Measurements from ENCODE around the gene VPS9D1. TPM values are rescaled to one million over a fixed set of nuclear protein-coding genes. Genes with fewer than 3 reads are reported as not detected.
A peak's percentile ranks its signal among the peaks of the same experiment; 100 is the strongest.

Gene VPS9D1
- total and polyA plus RNA-seq, 2 of the 4 experiments (the other 2 are of a cell fraction), result 1.8 to 20.3 TPM

DNA sequence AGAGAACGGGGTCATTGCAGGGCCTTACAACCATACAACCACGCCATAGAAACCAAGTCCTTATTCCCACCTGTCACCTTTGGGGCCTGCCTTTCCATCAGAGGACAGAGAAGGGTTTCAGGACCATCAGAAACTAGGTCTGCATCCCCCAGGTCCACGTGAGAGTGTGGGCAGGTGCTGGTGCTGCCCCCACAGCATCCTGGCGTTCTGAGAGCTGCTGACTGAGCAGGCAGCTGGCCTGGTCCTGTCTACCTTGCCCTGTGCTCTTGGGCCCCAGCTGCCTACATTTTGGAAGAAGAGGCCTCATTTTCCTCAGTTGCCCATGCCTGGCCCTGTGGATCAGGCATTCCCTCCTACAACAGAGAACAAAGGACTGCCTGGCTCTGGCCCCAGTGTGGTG is 22.2 kb upstream of the VPS9D1 start:
- dilution Hi-C loops (cut with HindIII; ENCODE audit: low sequenced_read_pairs, unreplicated experiment), result no loop called here
- ATAC-seq (ENCODE audit: low read depth), result no peak
- Histone ChIP-seq H2BK5ac (ENCODE audit: low read depth, low read length, poor library complexity, severe bottlenecking) (no peak overlapping the region), H3K36me3 (ENCODE audit: control insufficient read depth, insufficient read depth, low read length) (peaks cover 48% of the 10 kb centered on the region), H3K4me1 (ENCODE audit: control insufficient read depth, insufficient read depth, low read length) (no peaks in the 10 kb centered on the region), H2AK5ac (ENCODE audit: low read depth, low read length) (no peak overlapping the region), H3K27me3 (ENCODE audit: control insufficient read depth, insufficient read depth, low read length) (no peaks in the 10 kb centered on the region), H3K23ac (ENCODE audit: low read depth, low read length) (no peak overlapping the region), H2BK20ac (ENCODE audit: low read depth, low read length) (no peak overlapping the region), H2AFZ (replicated peaks; ENCODE audit: low read length, poor library complexity) (no peak overlapping the region), H2AK9ac (replicated peaks; ENCODE audit: low read depth, low read length, poor library complexity) (peak overlapping the region; percentile 58), H3K9me3 (ENCODE audit: control insufficient read depth, insufficient read depth, low read length) (no peaks in the 10 kb centered on the region), H3K56ac (ENCODE audit: extremely low read depth, insufficient read depth, low read length) (no peak overlapping the region), H3K79me1 (ENCODE audit: low read depth in 1 of 2, low read length in 2 of 2) (no peaks in the 10 kb centered on the region; a peak in 1 of 4 replicates), H4K8ac (ENCODE audit: low read depth in 2 of 2, low read length in 2 of 2) (no peak overlapping the region), H3K4me3 (ENCODE audit: insufficient read depth, low read depth, low read length) (no peak overlapping the region), H3K27ac (ENCODE audit: insufficient read depth, low read length) (no peak overlapping the region), H3K9me1 (ENCODE audit: insufficient read depth, low read length) (no peaks in the 10 kb centered on the region), H3K14ac (replicated peaks; ENCODE audit: low read depth, low read length) (no peak overlapping the region), H3K4me2 (ENCODE audit: low read depth, low read length) (no peak overlapping the region), H2BK120ac (ENCODE audit: low read depth, low read length) (no peak overlapping the region), H3K9ac (ENCODE audit: low read depth, low read length) (no peak overlapping the region), H4K5ac (ENCODE audit: low read depth, low read length) (no peak overlapping the region; the same call in 1 of the 2 replicates), H3K18ac (ENCODE audit: low read depth, low read length) (no peak overlapping the region), H2BK15ac (ENCODE audit: low read depth, low read length) (no peak overlapping the region), H4K20me1 (ENCODE audit: insufficient read depth, low read length) (0 out of 2 replicates have a peak, but pooled peaks cover 4% of the 10 kb centered on the region), H3K4ac (ENCODE audit: low read depth, low read length) (no peak overlapping the region), H4K91ac (ENCODE audit: insufficient read depth, low read depth, low read length) (no peak overlapping the region)
- no peak for TF ChIP-seq USF2 (IDR thresholded peaks at IDR 0.05; ENCODE audit: low read depth, low read length)
- no peak for TF ChIP-seq ELK1 (IDR thresholded peaks at IDR 0.05; ENCODE audit: borderline replicate concordance, low read depth, low read length)
- no peak for TF ChIP-seq SMC3 (IDR thresholded peaks at IDR 0.05; ENCODE audit: low read depth, low read length)
- TF ChIP-seq RCOR1 (IDR thresholded peaks at IDR 0.05; ENCODE audit: insufficient replicate concordance, low read length), result no peak
- TF ChIP-seq FOS (IDR thresholded peaks at IDR 0.05; ENCODE audit: low read depth, low read length), result no peak
- TF ChIP-seq CHD1 (IDR thresholded peaks at IDR 0.05; ENCODE audit: low read depth, low read length), result no peak
- TF ChIP-seq NFE2L2 (IDR thresholded peaks at IDR 0.05; ENCODE audit: low read depth, low read length), result no peak
- TF ChIP-seq CTCF (conservative IDR thresholded peaks at IDR 0.05; ENCODE audit: low read depth, low read length), result no peak
- TF ChIP-seq CEBPB (IDR thresholded peaks at IDR 0.05; ENCODE audit: low read depth, low read length), result no peak
- no peak for TF ChIP-seq RFX5 (IDR thresholded peaks at IDR 0.05; ENCODE audit: low read depth, low read length)
- no peak for TF ChIP-seq MAFK (IDR thresholded peaks at IDR 0.05; ENCODE audit: low read depth, low read length)
- no peak for TF ChIP-seq MXI1 (IDR thresholded peaks at IDR 0.05; ENCODE audit: borderline replicate concordance, low read depth, low read length)
- TF ChIP-seq MAZ (IDR thresholded peaks at IDR 0.05; ENCODE audit: borderline replicate concordance, low read depth, low read length), result no peak
- no peak for TF ChIP-seq POLR2A (IDR thresholded peaks at IDR 0.05; ENCODE audit: low read depth, low read length)
- TF ChIP-seq RAD21 (IDR thresholded peaks at IDR 0.05; ENCODE audit: low read length), result no peak
- TF ChIP-seq BHLHE40 (IDR thresholded peaks at IDR 0.05; ENCODE audit: low read depth, low read length), result no peak
- in situ Hi-C loops (cut with MboI; ENCODE audit: low sequenced_read_pairs), result no loop called here
- intact Hi-C loops (cut with micrococcal nuclease), result no loop called here
- no peak for DNase-seq
- CTCF ChIA-PET, result no interaction called here
- BruUV-seq (replicated peaks), result no TSS peak
- WGBS, 2 experiments (ENCODE audit: extremely low coverage in 2 of 2, insufficient read length in 1 of 2), result 100% methylated on average over 2 of the region's 4 CpGs; no CpG with 5 or more reads in 1 of the 2 experiments
- POLR2A ChIA-PET (ENCODE audit: unreplicated experiment), result interaction anchor here (0.7 kb wide), 1 partner anchor 34 kb away, joined by 9 read pairs; no protein-coding TSS in a partner anchor

All from IMR-90 (cell line).